Tibial nerve (tissue), 3 donors: ENCODE measurements around the gene BTF3L4.

ENCODE experiments used
- CTCF ChIP-seq, 5 experiments: fragments of 200-600 bp in 3 of 5; fragments of 450-650 bp in 2 of 5; sonication (generic) in 3 of 5; IDR thresholded peaks; one replicate each; pipeline ENCODE4 v1.5.1; 2016 to 2019; ENCODE audit warnings: antibody characterized with exemption in 5 of 5, mild to moderate bottlenecking in 3 of 5, moderate library complexity in 2 of 5
- POLR2A ChIP-seq, 2 donors: fragments of 450-650 bp; IDR thresholded peaks; one replicate each; pipeline ENCODE4 v1.6.1; 2017; ENCODE audit warnings: antibody characterized with exemption in 2 of 2, mild to moderate bottlenecking in 2 of 2, moderate library complexity in 2 of 2

GRCh38 chr1:52054496-52055065, 1.5 kb upstream of the BTF3L4 start:
- no peak for TF ChIP-seq CTCF (IDR thresholded peaks at IDR 0.05)
- TF ChIP-seq POLR2A (IDR thresholded peaks at IDR 0.05), result no peak
